Measurements from ENCODE around the gene SYT12.

The SYT12 gene

DNA sequence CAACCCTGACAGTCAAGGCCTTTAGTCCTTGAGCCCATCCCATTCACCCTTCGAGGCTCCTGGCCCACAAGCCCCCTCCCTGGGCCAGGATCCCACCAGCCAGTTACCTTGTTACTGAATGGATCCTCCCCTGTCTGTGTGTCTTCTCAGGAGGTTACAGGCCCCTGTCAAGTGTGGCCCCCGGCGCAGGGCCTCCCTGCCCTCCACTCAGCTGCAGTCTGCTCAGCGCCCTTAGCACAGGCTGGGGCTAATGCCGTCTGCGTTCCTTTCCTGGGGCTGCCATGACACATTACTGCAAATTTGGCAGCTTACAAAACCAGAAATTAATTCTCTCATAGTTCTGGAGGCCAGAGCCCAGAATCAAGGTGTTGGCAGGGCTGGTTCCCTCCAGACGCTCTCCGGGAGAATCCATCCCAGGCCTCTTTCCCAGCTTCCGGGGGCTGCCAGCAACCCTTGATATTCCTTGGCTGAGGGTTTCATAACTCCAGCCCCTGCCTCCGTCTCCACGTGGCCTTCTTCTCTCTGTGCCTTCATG, 9.4 kb upstream of the SYT12 start:
- H3K27ac ChIP-seq, result no peak overlapping the region
- TF ChIP-seq CTCF (IDR thresholded peaks at IDR 0.05) (no peak), ZFX (IDR thresholded peaks at IDR 0.05; ENCODE audit: borderline replicate concordance) (no peak)

GRCh38 chr11:67014343-67014742, 8.6 kb upstream of the SYT12 start:
- no peak overlapping the region for H3K27ac ChIP-seq
- TF ChIP-seq CTCF (IDR thresholded peaks at IDR 0.05), result no peak
- TF ChIP-seq ZFX (IDR thresholded peaks at IDR 0.05; ENCODE audit: borderline replicate concordance), result no peak

DNA sequence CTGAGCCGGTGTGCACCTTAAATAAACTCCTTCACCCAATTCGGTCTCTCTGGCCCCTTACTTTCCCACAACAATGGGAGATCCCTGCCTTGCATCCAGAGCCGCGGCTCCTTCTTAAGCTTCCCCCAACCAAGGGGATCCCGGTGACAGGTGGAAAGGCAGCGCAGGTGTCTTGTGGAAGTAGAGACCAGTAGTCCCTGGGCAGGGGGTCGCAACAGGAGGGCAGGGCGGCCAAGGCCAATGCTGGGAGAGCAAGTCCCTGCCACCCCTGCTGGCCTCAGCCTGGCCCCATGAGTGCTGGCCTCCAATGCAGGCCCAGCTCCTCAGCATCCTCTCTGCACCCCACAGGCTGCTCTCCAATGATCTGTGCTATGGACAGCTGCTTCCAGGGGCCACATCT, 7.9 kb upstream of the SYT12 start:
- TF ChIP-seq CTCF (IDR thresholded peaks at IDR 0.05) (no peak), ZFX (IDR thresholded peaks at IDR 0.05; ENCODE audit: borderline replicate concordance) (no peak)
- H3K27ac ChIP-seq, result no peak overlapping the region

DNA sequence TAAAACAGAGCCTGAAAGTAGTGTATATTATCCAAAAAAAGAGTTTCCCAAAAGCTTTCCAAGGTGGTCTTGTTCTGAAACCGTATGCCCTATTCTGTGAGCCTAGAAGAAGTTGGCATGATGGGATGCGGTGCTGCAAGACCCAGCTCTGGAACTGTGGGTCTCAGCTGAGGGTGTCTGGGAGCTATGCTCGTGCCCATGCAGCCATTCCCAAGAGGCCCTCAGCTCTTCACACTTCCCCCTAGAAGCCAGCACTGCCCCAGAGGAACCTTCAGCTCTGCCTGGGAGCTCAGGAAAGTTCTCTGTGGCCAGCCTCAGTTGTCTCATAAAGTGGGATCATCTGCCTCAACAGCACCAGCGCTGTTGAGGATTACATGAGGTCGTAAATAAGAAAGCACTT, 6.4 kb upstream of the SYT12 start:
- no peak overlapping the region for H3K27ac ChIP-seq
- no peak for TF ChIP-seq ZFX (IDR thresholded peaks at IDR 0.05; ENCODE audit: borderline replicate concordance)
- no peak for TF ChIP-seq CTCF (IDR thresholded peaks at IDR 0.05)

DNA sequence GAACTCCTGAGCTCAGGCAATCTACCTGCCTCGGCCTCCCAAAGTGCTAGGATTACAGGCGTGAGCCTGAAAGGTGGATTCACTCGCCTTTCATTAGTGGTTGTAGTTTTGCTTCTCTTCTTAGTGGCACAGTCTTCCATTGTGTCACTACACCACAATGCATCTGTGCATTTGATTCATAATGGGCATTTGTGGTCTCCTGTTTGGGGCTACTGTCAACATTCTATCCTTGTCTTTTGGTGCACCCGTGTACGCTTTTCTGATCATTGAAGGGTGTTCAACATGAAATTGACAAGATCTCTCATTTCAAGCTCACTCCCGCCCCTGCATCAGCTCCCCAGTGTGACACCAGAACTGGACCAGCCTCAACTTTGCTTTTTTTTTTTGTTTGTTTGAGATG, 2.0 kb upstream of the SYT12 start:
- TF ChIP-seq CTCF (IDR thresholded peaks at IDR 0.05) (no peak), ZFX (IDR thresholded peaks at IDR 0.05; ENCODE audit: borderline replicate concordance) (no peak)
- H3K27ac ChIP-seq, result no peak overlapping the region

- TF ChIP-seq CTCF (IDR thresholded peaks at IDR 0.05) (no peak), ZFX (IDR thresholded peaks at IDR 0.05; ENCODE audit: borderline replicate concordance) (no peak)
- no peak overlapping the region for H3K27ac ChIP-seq
Observed at GRCh38 chr11:67022341-67022933, 497 bp upstream of the SYT12 start.

DNA sequence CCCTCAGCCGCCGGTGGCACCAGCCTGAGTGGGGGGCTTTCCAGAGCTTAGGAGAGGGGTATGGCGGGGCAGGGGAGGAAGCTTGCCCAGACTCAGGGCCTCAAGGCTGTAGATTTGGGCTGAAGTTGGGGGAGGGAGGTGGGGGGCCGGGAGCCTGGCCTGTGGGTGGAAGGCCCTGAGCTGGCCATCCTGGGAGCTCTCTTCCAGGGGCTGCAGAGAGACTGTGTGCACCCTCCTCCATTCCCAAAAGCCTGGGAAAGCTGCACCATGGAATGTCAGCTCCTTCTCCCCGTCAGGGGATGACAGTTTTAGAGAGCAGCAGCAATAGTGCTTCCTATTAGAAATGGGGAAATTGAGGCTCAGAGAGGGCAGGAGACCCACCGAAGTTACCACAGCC, 1.0 kb downstream of the SYT12 start:
- H3K27ac ChIP-seq, result no peak overlapping the region
- TF ChIP-seq ZFX (IDR thresholded peaks at IDR 0.05; ENCODE audit: borderline replicate concordance) (no peak), CTCF (IDR thresholded peaks at IDR 0.05) (no peak)

All from 22Rv1 (cell line).